ENCODE data around the gene MRPL12.
"Not testable (repeated sequence)": the region's sequence is repeated elsewhere in the genome, so short reads cannot be mapped to it uniquely, and the experiment has no call there.

The MRPL12 gene

DNA sequence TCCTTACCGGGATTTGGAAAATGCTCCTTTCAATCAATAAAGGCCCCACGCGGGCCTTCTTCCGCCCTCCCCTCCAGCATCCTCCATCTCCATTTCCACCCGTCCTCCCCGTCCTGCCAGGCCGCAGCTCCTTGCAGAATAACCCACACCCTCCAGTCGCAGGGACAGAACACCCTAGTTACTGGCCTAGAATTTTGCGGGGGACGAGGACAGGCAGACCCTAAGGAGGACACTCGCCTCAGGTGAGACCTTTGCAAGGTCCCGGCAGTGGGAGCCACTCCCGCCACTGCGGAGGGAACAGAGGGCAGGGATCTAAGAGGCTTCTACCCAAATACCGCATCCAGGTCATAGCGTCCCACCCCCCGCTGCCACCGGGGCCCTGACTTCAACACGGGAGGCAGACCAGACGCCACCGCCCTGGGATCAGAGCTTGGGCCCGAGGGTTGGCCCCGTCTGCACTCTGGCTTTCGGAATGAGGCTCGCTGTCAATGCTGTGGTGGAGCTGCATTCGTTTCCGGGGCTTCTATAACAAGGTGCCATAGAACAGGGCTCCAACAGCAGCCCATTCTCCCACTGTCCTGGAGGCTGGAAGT lies 35.7 kb downstream of the MRPL12 start:
- DNase-seq (ENCODE audit: low read depth), result no peak
- peaks cover 12% of the 10 kb centered on the region for H3K27me3 ChIP-seq (replicated peaks; ENCODE audit: control insufficient read depth, insufficient read depth, low read length)
- no peak overlapping the region for H3K4me3 ChIP-seq (ENCODE audit: low read length)
- H3K4me1 ChIP-seq (ENCODE audit: control insufficient read depth, insufficient read depth, low read length), result peaks cover 7% of the 10 kb centered on the region
- no peak overlapping the region for H3K9ac ChIP-seq (ENCODE audit: low read length)
- H3K36me3 ChIP-seq (ENCODE audit: control insufficient read depth, insufficient read depth, low read length, severe bottlenecking), result no peaks in the 10 kb centered on the region
- H3K9me3 ChIP-seq (ENCODE audit: control insufficient read depth, low read length), result no peaks in the 10 kb centered on the region

DNA sequence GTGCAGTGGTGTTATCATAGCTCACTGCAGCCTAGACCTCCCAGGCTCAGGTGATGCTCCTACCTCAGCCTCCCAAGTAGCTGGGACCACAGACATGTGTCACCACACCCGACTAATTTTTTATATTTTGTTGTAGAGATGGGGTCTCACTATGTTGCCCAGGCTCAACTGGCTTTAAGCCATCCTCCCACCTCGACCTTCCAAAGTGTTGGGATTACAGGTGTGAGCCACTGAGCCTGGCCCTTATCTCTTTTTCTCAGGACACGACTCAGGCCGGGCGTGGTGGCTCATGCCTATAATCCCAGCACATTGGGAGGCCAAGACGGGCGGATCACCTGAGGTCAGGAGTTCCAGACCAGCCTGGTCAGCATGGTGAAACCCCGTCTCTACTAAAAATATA lies 36.4 kb downstream of the MRPL12 start:
- not testable (repeated sequence) for H3K9me3 ChIP-seq (ENCODE audit: control insufficient read depth, low read length)

DNA sequence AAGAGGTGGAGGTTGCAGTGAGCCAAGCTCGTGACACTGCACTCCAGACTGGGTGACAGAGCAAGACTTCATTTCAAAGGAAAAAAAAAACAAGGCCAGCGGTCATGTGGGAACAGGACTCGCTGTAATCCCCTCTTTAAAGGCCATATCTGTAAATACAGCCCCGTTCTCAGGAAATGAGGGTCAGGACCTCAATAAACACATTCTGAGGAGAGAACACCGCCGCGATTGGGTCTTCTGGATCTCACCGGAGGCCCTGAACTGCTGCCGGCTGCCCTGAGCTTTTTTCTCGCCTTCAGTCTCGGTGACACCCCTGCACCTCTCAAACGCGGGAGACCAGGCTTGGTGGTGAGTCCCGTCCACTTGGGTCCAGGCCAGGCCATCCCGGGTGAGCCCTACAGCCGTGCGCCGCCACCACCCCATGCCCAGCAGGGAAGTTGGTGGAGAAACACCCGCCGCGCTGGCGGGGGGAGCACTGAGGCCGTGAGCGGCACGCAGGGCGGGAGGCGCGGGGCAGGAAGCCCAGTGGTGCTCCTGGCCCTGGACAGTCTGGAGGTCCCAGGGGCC lies 37.3 kb downstream of the MRPL12 start:
- Histone ChIP-seq H3K36me3 (ENCODE audit: control insufficient read depth, insufficient read depth, low read length, severe bottlenecking) (no peaks in the 10 kb centered on the region), H3K9me3 (ENCODE audit: control insufficient read depth, low read length) (no peaks in the 10 kb centered on the region), H3K9ac (ENCODE audit: low read length) (no peak overlapping the region), H3K4me1 (ENCODE audit: control insufficient read depth, insufficient read depth, low read length) (peaks cover 5% of the 10 kb centered on the region), H3K27me3 (replicated peaks; ENCODE audit: control insufficient read depth, insufficient read depth, low read length) (peaks cover 12% of the 10 kb centered on the region), H3K4me3 (ENCODE audit: low read length) (no peak overlapping the region)
- DNase-seq (ENCODE audit: low read depth), result no peak

More for the DNA sequence above, 36.4 kb downstream of the MRPL12 start:
- H3K9ac ChIP-seq (ENCODE audit: low read length); H3K4me1 ChIP-seq (ENCODE audit: control insufficient read depth, insufficient read depth, low read length); H3K4me3 ChIP-seq (ENCODE audit: low read length); H3K36me3 ChIP-seq (ENCODE audit: control insufficient read depth, insufficient read depth, low read length, severe bottlenecking); DNase-seq (ENCODE audit: low read depth): not testable (repeated sequence)
- peaks cover 12% of the 10 kb centered on the region for H3K27me3 ChIP-seq (replicated peaks; ENCODE audit: control insufficient read depth, insufficient read depth, low read length)

DNA sequence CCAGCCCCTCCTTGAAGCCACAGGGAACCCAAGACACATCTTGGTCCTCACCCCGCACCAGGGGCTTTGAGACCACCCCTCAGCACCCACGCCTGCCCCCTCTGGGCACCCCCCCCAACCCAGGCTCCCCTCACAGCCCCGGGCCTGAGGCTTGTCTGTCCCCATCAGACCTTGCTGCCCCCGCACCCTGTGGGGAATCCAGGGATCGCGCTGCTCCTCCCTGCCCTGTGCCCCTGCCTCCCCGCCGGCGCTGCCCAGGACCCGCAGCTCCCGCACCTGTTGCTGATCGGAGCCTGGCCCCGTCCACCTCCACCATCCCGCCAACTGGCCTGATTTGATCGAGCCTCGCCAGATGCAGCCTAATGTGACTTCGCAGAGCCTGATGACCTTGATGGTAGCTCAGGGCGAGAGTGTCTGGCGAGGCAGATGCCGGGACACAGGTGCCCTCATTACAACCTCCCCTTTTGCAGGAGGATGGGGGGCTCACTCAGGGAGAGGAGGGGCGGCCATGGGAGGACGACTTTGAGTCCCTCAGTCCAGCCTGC lies 38.0 kb downstream of the MRPL12 start:
- Histone ChIP-seq H3K4me3 (ENCODE audit: low read length) (no peak overlapping the region), H3K4me1 (ENCODE audit: control insufficient read depth, insufficient read depth, low read length) (no peaks in the 10 kb centered on the region), H3K9ac (ENCODE audit: low read length) (no peak overlapping the region), H3K27me3 (replicated peaks; ENCODE audit: control insufficient read depth, insufficient read depth, low read length) (peaks cover 12% of the 10 kb centered on the region), H3K36me3 (ENCODE audit: control insufficient read depth, insufficient read depth, low read length, severe bottlenecking) (no peaks in the 10 kb centered on the region), H3K9me3 (ENCODE audit: control insufficient read depth, low read length) (no peaks in the 10 kb centered on the region)
- no peak for DNase-seq (ENCODE audit: low read depth)

DNA sequence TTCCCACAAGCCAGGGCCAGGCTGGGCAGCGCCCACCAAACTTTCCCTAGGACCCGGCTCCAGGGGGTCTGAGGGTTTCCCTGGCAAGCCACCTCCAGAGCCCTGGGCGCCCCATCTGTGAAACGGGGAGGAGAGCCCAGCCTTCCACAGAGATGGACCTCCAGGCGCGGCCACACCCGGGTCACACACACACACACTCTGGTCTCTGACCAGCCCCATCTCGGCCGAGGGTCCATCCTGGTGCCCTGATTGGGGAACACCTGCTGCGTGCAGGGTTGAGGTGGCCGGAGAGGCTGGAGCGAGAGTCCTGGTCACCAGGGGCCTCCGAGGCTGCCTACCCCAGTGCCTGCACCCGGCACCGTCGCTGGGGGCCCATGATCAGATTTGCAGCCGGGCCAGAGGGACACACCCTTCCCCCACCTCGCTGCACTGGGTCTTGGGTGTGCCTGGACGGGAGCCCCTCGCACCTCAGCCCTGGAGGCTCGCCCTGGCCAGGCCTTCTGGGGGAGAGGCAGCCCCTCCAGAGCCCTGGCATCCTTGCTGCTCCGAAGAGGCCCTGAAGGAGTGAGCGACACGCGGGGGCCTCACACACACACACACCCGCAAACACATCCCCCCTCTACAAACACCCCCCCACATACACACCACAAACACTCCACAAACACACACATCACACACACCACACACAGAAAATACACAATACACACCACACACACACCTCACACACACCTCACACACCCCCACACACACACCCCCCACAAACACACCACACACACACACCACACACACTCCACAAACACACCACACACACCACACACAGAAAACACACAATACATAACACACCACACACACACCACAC lies 38.7 kb downstream of the MRPL12 start:
- DNase-seq (ENCODE audit: low read depth), result no peak
- Histone ChIP-seq H3K4me1 (ENCODE audit: control insufficient read depth, insufficient read depth, low read length) (no peaks in the 10 kb centered on the region), H3K4me3 (ENCODE audit: low read length) (no peak overlapping the region), H3K27me3 (replicated peaks; ENCODE audit: control insufficient read depth, insufficient read depth, low read length) (peaks cover 12% of the 10 kb centered on the region), H3K9ac (ENCODE audit: low read length) (no peak overlapping the region), H3K36me3 (ENCODE audit: control insufficient read depth, insufficient read depth, low read length, severe bottlenecking) (no peaks in the 10 kb centered on the region), H3K9me3 (ENCODE audit: control insufficient read depth, low read length) (no peaks in the 10 kb centered on the region)
